SH-SY5Y (cell line): ENCODE results near the gene MYH6.

Experiments
- GATA2 ChIP-seq: IDR thresholded peaks from 2 replicates; pipeline ENCODE4 v1.6.1; 2011; ENCODE audit warnings: mild to moderate bottlenecking, low read depth, low read length
- GATA3 ChIP-seq: IDR thresholded peaks from 2 replicates; pipeline ENCODE4 v1.6.1; 2011; ENCODE audit warnings: low read depth, mild to moderate bottlenecking, low read length, moderate library complexity

DNA sequence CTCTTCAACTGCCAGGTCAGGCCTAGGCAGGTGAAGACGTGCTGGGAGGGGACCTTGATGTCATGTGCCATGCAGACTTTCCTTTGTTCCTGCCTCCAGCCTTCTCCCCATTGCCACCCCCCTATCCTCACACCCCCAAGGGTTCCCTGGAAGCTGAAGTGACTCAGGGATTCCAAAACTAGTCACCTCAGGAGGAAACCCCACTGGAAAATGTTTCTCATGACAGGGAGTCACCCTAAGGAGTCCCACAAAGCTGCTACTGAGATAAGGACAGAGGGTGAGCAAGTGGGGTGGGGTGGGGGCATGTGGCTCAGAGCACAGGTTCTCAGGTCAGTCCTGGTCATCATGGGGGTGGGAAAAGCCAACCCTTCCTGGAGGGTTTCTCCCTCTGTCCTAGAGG is 37.9 kb downstream of the MYH6 start:
- TF ChIP-seq GATA2 (no peak), GATA3 (no peak)
